ENCODE results near the gene MZB1.
"Not testable (repeated sequence)": the region's sequence is repeated elsewhere in the genome, so short reads cannot be mapped to it uniquely, and the experiment has no call there.

The MZB1 gene

GRCh38 chr5:139378101-139378825 lies 11.4 kb downstream of the MZB1 start:
- no peak for DNase-seq (ENCODE audit: low read depth in 2 of 2, low spot score in 1 of 2)

GRCh38 chr5:139377226-139377625 lies 12.5 kb downstream of the MZB1 start:
- no peak for DNase-seq (ENCODE audit: low read depth in 2 of 2, low spot score in 1 of 2)

DNA sequence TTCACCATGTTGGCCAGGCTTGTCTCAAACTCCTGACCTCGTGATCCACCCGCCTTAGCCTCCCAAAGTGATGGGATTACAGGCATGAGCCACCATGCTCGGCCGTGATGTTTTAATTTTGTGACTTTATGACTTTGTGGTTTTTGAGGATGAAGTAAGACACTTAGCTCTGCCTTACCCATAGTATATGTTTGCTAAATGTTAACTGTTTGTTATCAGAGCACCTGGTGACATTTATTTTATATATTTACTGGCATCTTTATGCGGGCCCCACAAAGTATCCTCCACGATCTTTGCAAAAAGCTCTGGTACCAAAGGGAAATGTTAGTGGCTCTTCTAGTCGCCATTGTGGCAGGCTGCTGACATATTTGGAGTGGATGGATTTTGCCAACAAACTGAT lies 13.3 kb downstream of the MZB1 start:
- DNase-seq (ENCODE audit: low read depth in 2 of 2, low spot score in 1 of 2) = no peak

GRCh38 chr5:139374909-139375308 lies 14.8 kb downstream of the MZB1 start:
- no peak for DNase-seq (ENCODE audit: low read depth in 2 of 2, low spot score in 1 of 2)

- no peak for DNase-seq (ENCODE audit: low read depth in 2 of 2, low spot score in 1 of 2)
These were observed 18.0 kb downstream of the MZB1 start for GRCh38 chr5:139371482-139372435.

DNA sequence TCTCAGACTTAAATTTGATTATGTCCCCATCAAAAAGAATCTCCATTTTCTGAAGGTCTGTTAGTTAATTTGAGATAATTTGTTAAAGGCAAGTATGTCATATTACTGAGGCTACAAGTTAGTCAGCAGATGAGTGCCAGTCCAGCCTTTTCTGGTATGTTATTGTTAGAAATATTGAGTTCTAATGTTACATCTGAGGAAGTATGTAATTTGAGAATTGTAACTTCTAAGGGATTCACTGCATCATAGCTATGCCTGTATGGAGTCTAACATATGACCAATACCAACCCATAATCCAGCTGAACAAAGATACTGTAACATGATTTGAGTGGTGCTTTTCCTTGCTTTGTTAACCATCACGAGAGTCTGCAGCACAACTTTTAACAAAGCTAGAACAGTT lies 20.5 kb downstream of the MZB1 start:
- DNase-seq (ENCODE audit: low read depth in 2 of 2, low spot score in 1 of 2) = no peak

DNA sequence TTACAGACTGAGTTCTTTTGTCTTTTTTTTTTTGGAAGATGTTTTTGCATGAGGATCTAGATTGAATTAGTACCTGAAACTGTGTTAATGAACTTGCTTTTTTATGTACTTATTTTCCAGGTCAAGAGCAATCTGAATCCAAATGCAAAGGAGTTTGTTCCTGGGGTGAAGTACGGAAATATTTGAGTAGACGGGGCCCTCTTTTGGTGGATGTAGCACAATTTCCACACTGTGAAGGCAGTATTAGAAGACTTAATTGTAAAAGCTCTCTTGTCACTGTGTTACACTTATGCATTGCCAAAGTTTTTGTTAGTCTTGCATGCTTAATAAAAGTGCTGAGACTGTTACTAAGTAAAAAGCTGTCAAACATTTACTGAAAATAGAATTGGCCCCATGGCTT lies 21.1 kb downstream of the MZB1 start:
- no peak for DNase-seq (ENCODE audit: low read depth in 2 of 2, low spot score in 1 of 2)

- DNase-seq (ENCODE audit: low read depth in 2 of 2, low spot score in 1 of 2) = no peak
These were observed 25.2 kb downstream of the MZB1 start for GRCh38 chr5:139364466-139364865.

DNA sequence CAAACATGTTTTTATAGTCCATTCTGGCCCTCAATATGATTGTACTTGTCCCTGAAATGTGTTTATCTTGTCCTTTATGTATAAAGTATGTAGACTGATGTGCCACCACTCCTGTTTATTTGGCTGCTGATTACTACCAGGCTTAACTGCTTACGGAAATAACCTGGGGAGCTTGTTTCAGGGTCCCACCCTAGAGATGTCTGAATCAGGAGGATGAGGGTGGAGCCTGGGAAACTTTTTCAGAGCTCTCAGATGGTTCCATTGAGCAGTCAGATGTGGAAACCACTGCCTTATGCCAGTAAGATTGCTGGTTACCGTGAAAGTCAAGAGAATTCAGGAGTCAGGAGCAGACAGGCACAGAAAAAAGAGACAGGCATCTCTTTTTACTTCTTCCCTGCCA lies 25.8 kb downstream of the MZB1 start:
- DNase-seq (ENCODE audit: low read depth in 2 of 2, low spot score in 1 of 2) = no peak

DNA sequence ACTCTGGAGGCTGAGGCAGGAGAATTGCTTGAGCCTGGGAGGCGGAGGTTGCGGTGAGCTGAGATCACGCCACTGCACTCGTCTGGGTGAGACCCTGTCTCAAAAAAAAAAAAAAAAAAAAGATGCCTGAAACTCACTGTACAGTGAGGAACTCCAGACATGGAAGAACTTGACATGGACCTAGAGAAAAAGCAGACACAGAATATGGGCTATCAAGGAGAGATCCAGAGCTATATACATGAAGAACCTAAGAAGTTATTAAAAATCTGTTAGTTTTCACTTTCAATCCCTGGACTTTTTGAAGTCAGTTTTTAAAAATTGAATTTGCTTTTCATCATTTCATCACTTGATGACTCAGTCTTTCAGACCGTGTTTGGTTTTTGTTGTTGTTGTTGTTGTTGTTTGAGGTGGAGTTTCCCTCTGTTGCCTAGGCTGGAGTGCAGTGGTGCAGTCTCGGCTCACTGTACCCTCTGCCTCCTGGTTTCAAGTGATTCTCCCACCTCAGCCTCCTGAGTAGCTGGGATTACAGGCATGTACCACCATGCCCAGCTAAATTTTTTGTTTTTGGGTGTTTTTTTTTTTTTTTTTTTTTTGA lies 27.8 kb downstream of the MZB1 start:
- no peak for DNase-seq (ENCODE audit: low read depth in 2 of 2, low spot score in 1 of 2)

- no peak for DNase-seq (ENCODE audit: low read depth in 2 of 2, low spot score in 1 of 2)
These were observed 29.3 kb downstream of the MZB1 start for GRCh38 chr5:139360384-139360783.

DNA sequence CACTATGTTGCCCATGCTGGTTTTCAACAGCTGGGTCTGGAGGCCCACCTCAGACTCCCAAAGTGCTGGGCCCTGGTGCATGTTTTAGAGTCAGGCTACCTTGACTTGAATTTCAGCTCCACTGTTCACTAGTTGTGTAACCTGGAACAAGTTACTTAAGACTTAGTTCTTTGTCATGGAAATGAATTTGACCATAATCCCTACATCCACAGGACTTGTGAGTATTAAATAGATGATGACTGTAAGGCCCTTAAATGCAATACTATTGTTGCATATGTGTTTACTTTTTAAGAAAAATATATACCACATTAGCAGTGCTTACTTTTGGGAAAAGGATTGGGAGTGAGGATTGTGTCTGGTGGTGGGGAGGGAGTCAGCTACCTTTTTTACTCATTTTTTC lies 31.6 kb downstream of the MZB1 start:
- no peak for DNase-seq (ENCODE audit: low read depth in 2 of 2, low spot score in 1 of 2)

- DNase-seq (ENCODE audit: low read depth in 2 of 2, low spot score in 1 of 2) = not testable (repeated sequence)
These were observed 33.8 kb downstream of the MZB1 start for GRCh38 chr5:139355900-139356299.

- no peak for DNase-seq (ENCODE audit: low read depth in 2 of 2, low spot score in 1 of 2)
These were observed 35.5 kb downstream of the MZB1 start for GRCh38 chr5:139354186-139354585.

DNA sequence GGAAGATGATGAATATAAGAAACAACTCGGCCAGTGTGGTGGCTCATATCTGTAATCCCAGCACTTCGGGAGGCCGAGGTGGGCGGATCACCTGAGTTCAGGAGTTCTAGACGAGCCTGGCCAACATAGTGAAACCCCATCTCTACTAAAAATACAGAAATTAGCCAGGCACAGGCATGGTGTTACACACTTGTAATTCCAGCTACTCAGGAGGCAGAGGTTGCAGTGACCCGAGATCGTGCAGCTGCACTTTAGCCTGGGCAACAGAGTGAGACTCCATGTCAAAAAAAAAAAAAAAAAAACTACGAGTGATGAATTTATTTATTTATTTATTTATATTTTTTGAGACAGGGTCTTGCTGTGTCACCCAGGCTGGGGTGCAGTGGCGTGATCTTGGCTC lies 41.9 kb downstream of the MZB1 start:
- not testable (repeated sequence) for DNase-seq (ENCODE audit: low read depth in 2 of 2, low spot score in 1 of 2)

- DNase-seq (ENCODE audit: low read depth in 2 of 2, low spot score in 1 of 2) = not testable (repeated sequence)
These were observed 44.3 kb downstream of the MZB1 start for GRCh38 chr5:139345442-139345841.

DNA sequence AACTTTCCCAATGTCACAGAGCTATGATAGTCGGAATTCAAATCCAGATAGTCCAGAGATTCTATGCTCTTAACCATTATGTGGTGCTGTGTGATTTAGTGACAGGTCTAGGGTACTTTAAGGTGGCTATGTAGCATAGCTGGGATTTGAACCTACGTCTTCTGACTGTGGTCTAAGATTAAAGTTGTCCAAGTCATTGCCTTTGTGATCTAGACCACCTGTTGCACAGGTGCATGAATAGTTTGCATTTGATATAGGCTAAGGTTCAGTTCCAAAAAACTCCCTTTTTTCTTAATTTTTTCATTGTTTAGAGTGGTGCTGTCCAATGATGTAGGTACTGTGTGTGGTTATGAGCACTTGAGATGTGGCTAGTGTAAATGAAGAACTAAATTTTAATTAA lies 45.5 kb downstream of the MZB1 start:
- no peak for DNase-seq (ENCODE audit: low read depth in 2 of 2, low spot score in 1 of 2)

GRCh38 chr5:139343476-139343875 lies 46.2 kb downstream of the MZB1 start:
- no peak for DNase-seq (ENCODE audit: low read depth in 2 of 2, low spot score in 1 of 2)

DNA sequence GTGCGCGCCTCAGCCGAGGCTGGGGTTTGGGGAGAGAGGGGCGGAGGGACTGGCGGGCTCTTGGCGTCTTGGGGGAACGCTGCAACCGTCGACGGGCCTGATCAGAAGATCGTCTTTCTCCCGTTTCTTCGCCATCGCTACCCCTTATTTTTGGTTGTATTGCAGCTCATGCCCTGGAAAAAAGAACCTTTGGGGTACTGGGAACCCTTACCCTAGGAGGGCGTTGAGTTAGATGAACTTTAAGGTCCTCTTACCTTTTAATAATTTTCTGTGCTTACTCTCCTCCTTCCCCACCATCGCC lies 47.3 kb downstream of the MZB1 start:
- no peak for DNase-seq (ENCODE audit: low read depth in 2 of 2, low spot score in 1 of 2)

GRCh38 chr5:139341689-139342422 lies 47.9 kb downstream of the MZB1 start, which contains the start of gene PAIP2:
Gene PAIP2 (plus strand): TSS chr5:139341854. CDS start chr5:139363785, 21,931 bp downstream.
- peak; percentile 91 to 92 for DNase-seq (ENCODE audit: low read depth in 2 of 2, low spot score in 1 of 2)

DNA sequence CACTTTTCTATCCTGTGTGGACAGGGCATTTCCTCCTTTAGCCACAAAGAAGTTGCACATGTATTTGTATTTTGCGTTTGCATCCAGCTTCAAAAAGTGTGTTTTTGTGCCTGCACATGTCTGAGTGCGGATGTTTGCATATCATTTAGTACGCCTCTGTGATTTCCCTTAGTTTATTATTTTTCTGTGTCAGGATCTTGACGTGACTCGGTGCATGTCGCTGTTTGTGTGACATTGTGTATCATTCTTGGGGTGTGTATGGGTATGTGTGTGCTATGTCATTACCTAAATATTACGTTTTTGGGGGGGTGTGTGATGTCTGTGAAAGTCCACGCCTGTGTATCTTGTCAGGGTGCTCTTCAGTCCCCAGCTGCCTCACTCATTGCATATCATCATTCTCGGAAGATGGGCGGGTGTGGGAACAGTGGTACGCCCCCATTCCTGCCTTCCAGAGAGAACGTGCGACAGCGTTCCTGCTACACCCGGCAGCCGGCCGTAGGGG lies 48.5 kb downstream of the MZB1 start:
- DNase-seq (ENCODE audit: low read depth in 2 of 2, low spot score in 1 of 2) = no peak

Measured in stimulated activated CD8-positive, alpha-beta memory T cell treated with anti-CD3 and anti-CD28 coated beads, Interleukin-4, amount 100 ng/mL, for 1 hour (primary cell).